Measurements from ENCODE around the gene CEACAM7.
"Not testable (repeated sequence)": the region's sequence is repeated elsewhere in the genome, so short reads cannot be mapped to it uniquely, and the experiment has no call there.

Gene CEACAM7

GRCh38 chr19:41688098-41688497 lies at the start of gene CEACAM7:
Gene CEACAM7, minus strand, starts transcription at chr19:41688270. Its CDS starts 105 bp downstream, at chr19:41688165.
- H3K9me3 ChIP-seq (ENCODE audit: control insufficient read depth, insufficient read depth, low read length) = no peaks in the 10 kb centered on the region
- no peak within 1 kb of the TSS for H3K9ac ChIP-seq (ENCODE audit: low read depth, low read length)
- no peaks in the 10 kb centered on the region for H3K36me3 ChIP-seq (ENCODE audit: insufficient read depth, low read length)
- H3K4me1 ChIP-seq (ENCODE audit: insufficient read depth, low read length) = no peaks in the 10 kb centered on the region

GRCh38 chr19:41735071-41735600 lies 47.1 kb upstream of the CEACAM7 start:
- no peak overlapping the region for H3K9ac ChIP-seq (ENCODE audit: low read depth, low read length)
- H3K9me3 ChIP-seq (ENCODE audit: control insufficient read depth, insufficient read depth, low read length) = no peaks in the 10 kb centered on the region
- H3K36me3 ChIP-seq (ENCODE audit: insufficient read depth, low read length) = no peaks in the 10 kb centered on the region
- no peaks in the 10 kb centered on the region for H3K4me1 ChIP-seq (ENCODE audit: insufficient read depth, low read length)

- no peak overlapping the region for H3K9ac ChIP-seq (ENCODE audit: low read depth, low read length)
- H3K36me3 ChIP-seq (ENCODE audit: insufficient read depth, low read length) = no peaks in the 10 kb centered on the region
- no peaks in the 10 kb centered on the region for H3K9me3 ChIP-seq (ENCODE audit: control insufficient read depth, insufficient read depth, low read length)
- H3K4me1 ChIP-seq (ENCODE audit: insufficient read depth, low read length) = no peaks in the 10 kb centered on the region
Observed at GRCh38 chr19:41734585-41734984, 46.5 kb upstream of the CEACAM7 start.

GRCh38 chr19:41734156-41734555 lies 46.1 kb upstream of the CEACAM7 start:
- H3K9me3 ChIP-seq (ENCODE audit: control insufficient read depth, insufficient read depth, low read length) = no peaks in the 10 kb centered on the region
- H3K9ac ChIP-seq (ENCODE audit: low read depth, low read length) = no peak overlapping the region
- H3K36me3 ChIP-seq (ENCODE audit: insufficient read depth, low read length) = no peaks in the 10 kb centered on the region
- no peaks in the 10 kb centered on the region for H3K4me1 ChIP-seq (ENCODE audit: insufficient read depth, low read length)

GRCh38 chr19:41726493-41726892 lies 38.4 kb upstream of the CEACAM7 start:
- Histone ChIP-seq H3K9me3 (ENCODE audit: control insufficient read depth, insufficient read depth, low read length) (no peaks in the 10 kb centered on the region), H3K36me3 (ENCODE audit: insufficient read depth, low read length) (no peaks in the 10 kb centered on the region), H3K9ac (ENCODE audit: low read depth, low read length) (no peak overlapping the region), H3K4me1 (ENCODE audit: insufficient read depth, low read length) (no peaks in the 10 kb centered on the region)

GRCh38 chr19:41720103-41720502 lies 32.0 kb upstream of the CEACAM7 start:
- no peaks in the 10 kb centered on the region for H3K36me3 ChIP-seq (ENCODE audit: insufficient read depth, low read length)
- no peaks in the 10 kb centered on the region for H3K4me1 ChIP-seq (ENCODE audit: insufficient read depth, low read length)
- no peak overlapping the region for H3K9ac ChIP-seq (ENCODE audit: low read depth, low read length)
- no peaks in the 10 kb centered on the region for H3K9me3 ChIP-seq (ENCODE audit: control insufficient read depth, insufficient read depth, low read length)

GRCh38 chr19:41718761-41719160 lies 30.7 kb upstream of the CEACAM7 start:
- H3K36me3 ChIP-seq (ENCODE audit: insufficient read depth, low read length) = no peaks in the 10 kb centered on the region
- H3K9ac ChIP-seq (ENCODE audit: low read depth, low read length) = no peak overlapping the region
- no peaks in the 10 kb centered on the region for H3K9me3 ChIP-seq (ENCODE audit: control insufficient read depth, insufficient read depth, low read length)
- H3K4me1 ChIP-seq (ENCODE audit: insufficient read depth, low read length) = no peaks in the 10 kb centered on the region

GRCh38 chr19:41714598-41714997 lies 26.5 kb upstream of the CEACAM7 start:
- Histone ChIP-seq H3K9ac (ENCODE audit: low read depth, low read length) (no peak overlapping the region), H3K9me3 (ENCODE audit: control insufficient read depth, insufficient read depth, low read length) (no peaks in the 10 kb centered on the region), H3K36me3 (ENCODE audit: insufficient read depth, low read length) (no peaks in the 10 kb centered on the region), H3K4me1 (ENCODE audit: insufficient read depth, low read length) (no peaks in the 10 kb centered on the region)

GRCh38 chr19:41711376-41712261 lies 23.5 kb upstream of the CEACAM7 start:
- H3K9me3 ChIP-seq (ENCODE audit: control insufficient read depth, insufficient read depth, low read length) = no peaks in the 10 kb centered on the region
- H3K9ac ChIP-seq (ENCODE audit: low read depth, low read length) = no peak overlapping the region
- no peaks in the 10 kb centered on the region for H3K4me1 ChIP-seq (ENCODE audit: insufficient read depth, low read length)
- H3K36me3 ChIP-seq (ENCODE audit: insufficient read depth, low read length) = no peaks in the 10 kb centered on the region

GRCh38 chr19:41709951-41710645 lies 22.0 kb upstream of the CEACAM7 start:
- no peaks in the 10 kb centered on the region for H3K36me3 ChIP-seq (ENCODE audit: insufficient read depth, low read length)
- H3K9me3 ChIP-seq (ENCODE audit: control insufficient read depth, insufficient read depth, low read length) = no peaks in the 10 kb centered on the region
- no peaks in the 10 kb centered on the region for H3K4me1 ChIP-seq (ENCODE audit: insufficient read depth, low read length)
- no peak overlapping the region for H3K9ac ChIP-seq (ENCODE audit: low read depth, low read length)

GRCh38 chr19:41709516-41709915 lies 21.4 kb upstream of the CEACAM7 start:
- not testable (repeated sequence) for H3K9me3 ChIP-seq (ENCODE audit: control insufficient read depth, insufficient read depth, low read length); H3K9ac ChIP-seq (ENCODE audit: low read depth, low read length); H3K4me1 ChIP-seq (ENCODE audit: insufficient read depth, low read length); H3K36me3 ChIP-seq (ENCODE audit: insufficient read depth, low read length)

- no peaks in the 10 kb centered on the region for H3K36me3 ChIP-seq (ENCODE audit: insufficient read depth, low read length)
- no peak within 1 kb of the TSS for H3K9ac ChIP-seq (ENCODE audit: low read depth, low read length)
- no peaks in the 10 kb centered on the region for H3K9me3 ChIP-seq (ENCODE audit: control insufficient read depth, insufficient read depth, low read length)
- no peaks in the 10 kb centered on the region for H3K4me1 ChIP-seq (ENCODE audit: insufficient read depth, low read length)
Observed at GRCh38 chr19:41708481-41708880, 20.4 kb upstream of the CEACAM7 start, which contains the start of gene CEACAM5. Gene CEACAM5, plus strand, starts transcription at chr19:41708626. Its CDS starts 106 bp downstream, at chr19:41708732.

GRCh38 chr19:41707871-41708371 lies 19.9 kb upstream of the CEACAM7 start:
- Histone ChIP-seq H3K9ac (ENCODE audit: low read depth, low read length) (no peak overlapping the region), H3K9me3 (ENCODE audit: control insufficient read depth, insufficient read depth, low read length) (no peaks in the 10 kb centered on the region), H3K36me3 (ENCODE audit: insufficient read depth, low read length) (no peaks in the 10 kb centered on the region), H3K4me1 (ENCODE audit: insufficient read depth, low read length) (no peaks in the 10 kb centered on the region)

GRCh38 chr19:41707502-41707812 lies 19.4 kb upstream of the CEACAM7 start:
- no peak overlapping the region for H3K9ac ChIP-seq (ENCODE audit: low read depth, low read length)
- H3K9me3 ChIP-seq (ENCODE audit: control insufficient read depth, insufficient read depth, low read length) = no peaks in the 10 kb centered on the region

More at GRCh38 chr19:41707502-41707812, 19.4 kb upstream of the CEACAM7 start:
- Histone ChIP-seq H3K36me3 (ENCODE audit: insufficient read depth, low read length) (no peaks in the 10 kb centered on the region), H3K4me1 (ENCODE audit: insufficient read depth, low read length) (no peaks in the 10 kb centered on the region)

Data from ES-I3 (cell line).